Measurements from ENCODE around the gene PUSL1.

Gene PUSL1

GRCh38 chr1:1295154-1295923, 13.1 kb upstream of the PUSL1 start:
- no peak for DNase-seq

GRCh38 chr1:1296070-1297061, 12.0 kb upstream of the PUSL1 start:
- no peak for DNase-seq

- DNase-seq = no peak
These were observed 10.5 kb upstream of the PUSL1 start for GRCh38 chr1:1297802-1298424.

GRCh38 chr1:1298861-1299685, 9.3 kb upstream of the PUSL1 start:
- DNase-seq = no peak

- DNase-seq = no peak
These were observed 8.6 kb upstream of the PUSL1 start for GRCh38 chr1:1299686-1300351.

GRCh38 chr1:1300352-1300739, 8.1 kb upstream of the PUSL1 start:
- DNase-seq = no peak

- no peak for DNase-seq
These were observed 6.4 kb upstream of the PUSL1 start for GRCh38 chr1:1302006-1302430.

- DNase-seq = no peak
These were observed 5.4 kb upstream of the PUSL1 start for GRCh38 chr1:1302951-1303509.

GRCh38 chr1:1303736-1304135, 4.7 kb upstream of the PUSL1 start:
- no peak for DNase-seq

GRCh38 chr1:1304331-1305299, 3.8 kb upstream of the PUSL1 start:
- DNase-seq = no peak

GRCh38 chr1:1305300-1306069, 2.9 kb upstream of the PUSL1 start:
- peak in 2 of 4 experiments; percentile 54 to 76 for DNase-seq

- DNase-seq = no peak
These were observed 2.2 kb upstream of the PUSL1 start for GRCh38 chr1:1306070-1306660.

GRCh38 chr1:1306661-1307260, 1.6 kb upstream of the PUSL1 start:
- no peak for DNase-seq

- DNase-seq = no peak
These were observed 1.0 kb upstream of the PUSL1 start for GRCh38 chr1:1307261-1307922.

- DNase-seq = no peak
These were observed 406 bp downstream of the PUSL1 start for GRCh38 chr1:1308756-1309250.

GRCh38 chr1:1309251-1310108, 1.1 kb downstream of the PUSL1 start:
- no peak for DNase-seq

GRCh38 chr1:1310109-1310385, 1.6 kb downstream of the PUSL1 start:
- no peak for DNase-seq
